A549 (cell line): ENCODE results near the gene LRRC47. TPM values are rescaled to one million over a fixed set of nuclear protein-coding genes. Genes with fewer than 3 reads are reported as not detected.

Source experiments
- ATAC-seq, 2 experiments: fragments of 200-7000 bp in 1 of 2; fragments of >200 bp in 1 of 2; cut with Nextera tagmentation in 1 of 2; cut with Tn5 transposase in 1 of 2; 3 replicates each; pipeline versions ENCODE4 v1.8.0 to v1.9.1; 2018 to 2020; ENCODE audit warnings: mild to moderate bottlenecking in 1 of 2, moderate library complexity in 1 of 2
- CTCF ChIA-PET: fragments of 300-600 bp; sonication (Branson Sonifier 250); formaldehyde crosslinking; extraction: SDS; loops from one replicate; lab custom pipeline; 2021; ENCODE audit warnings: antibody characterized with exemption, inconsistent platforms; lab: Yijun Ruan, JAX
- POLR2A ChIA-PET: fragments of 350-600 bp; formaldehyde crosslinking; extraction: SDS; loops from one replicate; lab custom pipeline; 2021; ENCODE audit warnings: antibody characterized with exemption, inconsistent platforms; lab: Yijun Ruan, JAX
- DNase-seq, 2 experiments: peaks; one replicate each; pipeline versions ENCODE4 v3.0.0 to v3.0.0-alpha.2; 2011 to 2016; ENCODE audit warnings: low read depth in 1 of 2, low spot score in 1 of 2
- FAIRE-seq: peaks from 2 replicates; lab custom pipeline; 2011; peaks lifted over from hg19 to GRCh38; lab: Jason Lieb, UNC
- H3K27ac ChIP-seq, 2 experiments: fragments of >200 bp; sonication (Bioruptor Twin); formaldehyde crosslinking; 3 replicates each; pipeline ENCODE4 v1.5.1; 2016 to 2017
- H3K4me1 ChIP-seq: fragments of >200 bp; sonication (Bioruptor Twin); formaldehyde crosslinking; 3 replicates; pipeline ENCODE4 v1.6.1; 2016
- H3K4me2 ChIP-seq: fragments of >200 bp; sonication (Bioruptor Twin); formaldehyde crosslinking; 3 replicates; pipeline ENCODE4 v1.6.1; 2016
- H3K4me3 ChIP-seq: fragments of >200 bp; sonication (Bioruptor Twin); formaldehyde crosslinking; 3 replicates; pipeline ENCODE4 v1.5.1; 2016
- H3K9me3 ChIP-seq: fragments of >200 bp; sonication (Bioruptor Twin); formaldehyde crosslinking; 3 replicates; pipeline ENCODE4 v1.6.1; 2016
- CBX8 ChIP-seq: fragments of 200-600 bp; sonication (generic); IDR thresholded peaks from 2 replicates; pipeline ENCODE4 v1.6.1; 2016
- CEBPB ChIP-seq, 2 experiments: fragments of >200 bp in 1 of 2; sonication (Bioruptor Twin) in 1 of 2; formaldehyde crosslinking in 1 of 2; IDR thresholded peaks; 2 replicates each; pipeline ENCODE4 v1.6.1; 2012 to 2016
- CHD2 ChIP-seq: fragments of 150-350 bp; IDR thresholded peaks from 2 replicates; pipeline ENCODE4 v1.6.1; 2014; ENCODE audit warnings: low read length; ENCODE audit not compliant: partially characterized antibody
- E2F6 ChIP-seq: IDR thresholded peaks from 2 replicates; pipeline ENCODE4 v1.6.1; 2012; ENCODE audit warnings: low read depth, borderline replicate concordance
- EHF ChIP-seq: fragments of 250-450 bp; sonication (Bioruptor Pico); IDR thresholded peaks from 2 replicates; pipeline ENCODE4 v1.5.0; 2020; ENCODE audit warnings: mild to moderate bottlenecking
- EP300 ChIP-seq, 2 experiments: fragments of >200 bp; sonication (Bioruptor Twin); formaldehyde crosslinking; IDR thresholded peaks; 2 replicates in 1 of 2; 3 replicates in 1 of 2; pipeline ENCODE4 v1.6.1; 2016 to 2017
- FOSB ChIP-seq: fragments of 250-450 bp; sonication (Bioruptor Pico); IDR thresholded peaks from 2 replicates; pipeline ENCODE4 v1.5.0; 2020; ENCODE audit warnings: mild to moderate bottlenecking, moderate library complexity
- FOXS1 ChIP-seq: fragments of 250-450 bp; sonication (Bioruptor Pico); IDR thresholded peaks from 2 replicates; pipeline ENCODE4 v1.5.0; 2020; ENCODE audit warnings: mild to moderate bottlenecking, moderate library complexity
- GATA3 ChIP-seq: IDR thresholded peaks from 2 replicates; pipeline ENCODE4 v1.6.1; 2012; ENCODE audit warnings: borderline replicate concordance
- HDAC2 ChIP-seq: fragments of 200-600 bp; sonication (generic); IDR thresholded peaks from 2 replicates; pipeline ENCODE4 v1.6.1; 2016
- HEYL ChIP-seq: fragments of 250-450 bp; sonication (Bioruptor Pico); IDR thresholded peaks from 2 replicates; pipeline ENCODE4 v1.8.0; 2021; ENCODE audit warnings: mild to moderate bottlenecking, moderate library complexity
- HMGXB4 ChIP-seq: fragments of 250-450 bp; sonication (Bioruptor Pico); IDR thresholded peaks from 2 replicates; pipeline ENCODE4 v1.5.0; 2021; ENCODE audit warnings: mild to moderate bottlenecking, moderate library complexity, borderline replicate concordance
- HOXB5 ChIP-seq: fragments of 250-450 bp; sonication (Bioruptor Pico); IDR thresholded peaks from 2 replicates; pipeline ENCODE4 v1.5.0; 2020; ENCODE audit warnings: mild to moderate bottlenecking, moderate library complexity
- JUN ChIP-seq, 2 experiments: fragments of >200 bp; sonication (Bioruptor Twin); formaldehyde crosslinking; IDR thresholded peaks; 2 replicates in 1 of 2; 3 replicates in 1 of 2; pipeline ENCODE4 v1.6.1; 2016 to 2017
- JUNB ChIP-seq: fragments of >200 bp; sonication (Bioruptor Twin); formaldehyde crosslinking; IDR thresholded peaks from 2 replicates; pipeline ENCODE4 v1.6.1; 2016
- KDM1A ChIP-seq: fragments of 200-600 bp; sonication (generic); IDR thresholded peaks from 2 replicates; pipeline ENCODE4 v1.6.1; 2016; ENCODE audit warnings: low read depth, mild to moderate bottlenecking
- KDM5A ChIP-seq: fragments of 200-600 bp; sonication (generic); IDR thresholded peaks from 2 replicates; pipeline ENCODE4 v1.6.1; 2016; ENCODE audit warnings: antibody characterized with exemption, mild to moderate bottlenecking
- MAX ChIP-seq: IDR thresholded peaks from 2 replicates; pipeline ENCODE4 v1.6.1; 2012
- MAZ ChIP-seq: fragments of 150-350 bp; IDR thresholded peaks from 2 replicates; pipeline ENCODE4 v1.6.1; 2014; ENCODE audit warnings: antibody characterized with exemption, low read depth, low read length, borderline replicate concordance
- NFE2L2 ChIP-seq: fragments of 150-350 bp; conservative IDR thresholded peaks from 2 replicates; pipeline ENCODE4 v1.6.1; 2014; ENCODE audit warnings: low read length
- NPAS2 ChIP-seq: fragments of 250-450 bp; sonication (Bioruptor Pico); IDR thresholded peaks from 2 replicates; pipeline ENCODE4 v1.8.0; 2022; ENCODE audit warnings: mild to moderate bottlenecking, moderate library complexity, borderline replicate concordance
- NR3C1 ChIP-seq: fragments of >200 bp; sonication (Bioruptor Twin); formaldehyde crosslinking; IDR thresholded peaks from 3 replicates; pipeline ENCODE4 v1.6.1; 2017
- POLR2AphosphoS2 ChIP-seq: conservative IDR thresholded peaks from 2 replicates; pipeline ENCODE4 v1.6.1; 2012; ENCODE audit warnings: low read length, improper control_type of control experiment, inconsistent platforms
- RARB ChIP-seq: fragments of 250-450 bp; sonication (Bioruptor Pico); IDR thresholded peaks from 2 replicates; pipeline ENCODE4 v1.8.0; 2021; ENCODE audit warnings: mild to moderate bottlenecking, moderate library complexity
- RNF2 ChIP-seq: fragments of 200-600 bp; sonication (generic); IDR thresholded peaks from 2 replicates; pipeline ENCODE4 v1.6.1; 2016; ENCODE audit warnings: low read depth, mild to moderate bottlenecking, antibody characterized with exemption, moderate library complexity, borderline replicate concordance
- TP53 ChIP-seq: fragments of 250-450 bp; sonication (Bioruptor Pico); IDR thresholded peaks from 2 replicates; pipeline ENCODE4 v1.5.0; 2021; ENCODE audit warnings: mild to moderate bottlenecking, moderate library complexity
- USF2 ChIP-seq: fragments of 450-650 bp; IDR thresholded peaks from 2 replicates; pipeline ENCODE4 v1.6.1; 2014; ENCODE audit warnings: antibody characterized with exemption
- ZNF302 ChIP-seq: fragments of 250-450 bp; sonication (Bioruptor Pico); IDR thresholded peaks from 2 replicates; pipeline ENCODE4 v1.9.0; 2021; ENCODE audit warnings: inconsistent platforms, mild to moderate bottlenecking, moderate library complexity
- ZSCAN20 ChIP-seq: fragments of 250-450 bp; sonication (Bioruptor Pico); IDR thresholded peaks from 2 replicates; pipeline ENCODE4 v1.8.0; 2022; ENCODE audit warnings: mild to moderate bottlenecking, moderate library complexity
- WGBS: methylation state at CpG from one replicate; pipeline ENCODE4 v1.1.6; 2017; ENCODE audit errors: missing lambda C conversion rate; 5-methylcytosine and 5-hydroxymethylcytosine counted together
- polyA plus RNA-seq, 4 experiments: library from polyadenylated mRNA; depleted of rRNA in 3 of 4; stranded (reverse); fragments of >200 nt; fragmentation: RNase III in 1 of 4; extraction: RNeasy Plus Mini Kit Qiagen cat#74134 plus additional on column Dnase treatment in 1 of 4; gene quantifications; 2 replicates in 3 of 4; 3 replicates in 1 of 4; pipeline ENCODE4 v1.2.3, GENCODE V29; 2011 to 2017

LRRC47 gene
- polyA plus RNA-seq, 2 of the 4 experiments (the other 2 are of a cell fraction), result 28.5 to 41.6 TPM

- ChIA-PET POLR2A (no interaction called here), CTCF (no interaction called here)
- DNase-seq (no peak), ATAC-seq (no peak), FAIRE-seq (no peak)
- TF ChIP-seq MAX (no peak), USF2 (no peak), GATA3 (no peak)
- Histone ChIP-seq H3K4me1 (no peaks in the 10 kb centered on the region), H3K4me2 (no peak overlapping the region), H3K4me3 (no peak overlapping the region), H3K27ac (no peak overlapping the region), H3K9me3 (no peaks in the 10 kb centered on the region)
- WGBS, result 95% methylated on average over 13 of the region's 16 CpGs
Measured at GRCh38 chr1:3822421-3822820, 26.1 kb upstream of the LRRC47 start.

GRCh38 chr1:3821908-3822307 lies 25.6 kb upstream of the LRRC47 start:
- Histone ChIP-seq H3K4me2 (no peak overlapping the region), H3K27ac (no peak overlapping the region), H3K9me3 (no peaks in the 10 kb centered on the region), H3K4me3 (no peak overlapping the region), H3K4me1 (no peaks in the 10 kb centered on the region)
- ATAC-seq, result no peak
- WGBS, result 89% methylated on average over 15 of the region's 15 CpGs
- CTCF ChIA-PET, result interaction anchor here (0.9 kb wide), 1 partner anchor 9 kb away, joined by 3 read pairs; no protein-coding TSS in a partner anchor
- FAIRE-seq, result no peak
- no peak for TF ChIP-seq CHD2
- TF ChIP-seq ZSCAN20 (CRISPR knock-in tag), result no peak
- no peak for TF ChIP-seq FOSB (CRISPR knock-in tag)
- no peak for TF ChIP-seq CBX8
- no peak for TF ChIP-seq GATA3
- TF ChIP-seq NFE2L2, result no peak
- TF ChIP-seq FOXS1 (CRISPR knock-in tag), result no peak
- no peak for TF ChIP-seq HDAC2
- no peak for TF ChIP-seq JUNB
- no peak for TF ChIP-seq POLR2AphosphoS2
- TF ChIP-seq EHF, result no peak
- POLR2A ChIA-PET, result no interaction called here
- no peak for DNase-seq

GRCh38 chr1:3821447-3821846 lies 25.1 kb upstream of the LRRC47 start:
- TF ChIP-seq GATA3, result no peak
- TF ChIP-seq MAZ, result no peak
- TF ChIP-seq JUN (IDR thresholded peaks at IDR 0.05), result no peak
- no peak for TF ChIP-seq HDAC2
- TF ChIP-seq ZSCAN20 (CRISPR knock-in tag), result no peak
- TF ChIP-seq NPAS2 (CRISPR knock-in tag), result no peak
- no peak for TF ChIP-seq RARB
- no peak for TF ChIP-seq EP300 (IDR thresholded peaks at IDR 0.05)
- TF ChIP-seq JUNB, result no peak
- Histone ChIP-seq H3K9me3 (no peaks in the 10 kb centered on the region), H3K4me1 (no peaks in the 10 kb centered on the region), H3K4me3 (no peak overlapping the region), H3K4me2 (no peak overlapping the region), H3K27ac (no peak overlapping the region)
- 89% methylated on average over 13 of the region's 13 CpGs for WGBS
- DNase-seq (no peak), FAIRE-seq (no peak), ATAC-seq (no peak)
- ChIA-PET POLR2A (no interaction called here), CTCF (interaction anchor here (0.9 to 1.1 kb wide), 2 partner anchors 10 to 19 kb away, joined by 3 to 4 read pairs; no protein-coding TSS in a partner anchor)

- WGBS, result 83% methylated on average over 6 of the region's 6 CpGs
- H3K4me3 ChIP-seq, result no peak overlapping the region
- ChIA-PET CTCF (interaction anchor here (0.9 to 1.1 kb wide), 2 partner anchors 10 to 19 kb away, joined by 3 to 4 read pairs; no protein-coding TSS in a partner anchor), POLR2A (no interaction called here)
- H3K27ac ChIP-seq, result no peak overlapping the region
- H3K4me2 ChIP-seq, result no peak overlapping the region
- FAIRE-seq, result no peak
- no peaks in the 10 kb centered on the region for H3K9me3 ChIP-seq
- DNase-seq, result no peak
- ATAC-seq, result no peak
- no peaks in the 10 kb centered on the region for H3K4me1 ChIP-seq
- TF ChIP-seq HMGXB4 (CRISPR knock-in tag) (no peak), HEYL (CRISPR knock-in tag) (no peak), CEBPB (IDR thresholded peaks at IDR 0.05) (no peak), RNF2 (no peak), ZNF302 (CRISPR knock-in tag) (no peak), KDM1A (no peak), NR3C1 (no peak), E2F6 (no peak), POLR2AphosphoS2 (no peak), HOXB5 (no peak), USF2 (no peak), KDM5A (no peak), TP53 (no peak)
Measured at GRCh38 chr1:3821004-3821403, 24.7 kb upstream of the LRRC47 start.
